GM12878 (cell line): Measurements from ENCODE around the gene BCORL1. TPM values are rescaled to one million over a fixed set of nuclear protein-coding genes. Genes with fewer than 3 reads are reported as not detected.

Source experiments
- ATAC-seq: fragments of 200-7000 bp; cut with Tn5 transposase; 3 replicates; pipeline ENCODE4 v1.9.1; 2020; ENCODE audit warnings: mild to moderate bottlenecking, moderate library complexity
- BruUV-seq: library from RNA; stranded (reverse); fragments of 400-500 nt; replicated peaks from 2 replicates; lab custom pipeline; 2021; lab: Mats Ljungman, UMichigan
- CTCF ChIA-PET: fragments of 300-600 bp; sonication (Branson Sonifier 250); formaldehyde crosslinking; extraction: SDS; loops from one replicate; lab custom pipeline; 2021; ENCODE audit warnings: inconsistent platforms; lab: Yijun Ruan, JAX
- POLR2A ChIA-PET: fragments of 350-600 bp; formaldehyde crosslinking; extraction: SDS; loops from one replicate; lab custom pipeline; 2021; ENCODE audit warnings: inconsistent platforms; lab: Charles Lee
- RAD21 ChIA-PET: fragments of 300-600 bp; sonication (Branson Sonifier 250); formaldehyde crosslinking; loops from one replicate; lab custom pipeline; 2023; ENCODE audit warnings: antibody characterized with exemption; ENCODE audit not compliant: unreplicated experiment; lab: Charles Lee
- SMC1A ChIA-PET: fragments of 300-600 bp; sonication (Branson Sonifier 250); formaldehyde crosslinking; loops from one replicate; lab custom pipeline; 2023; ENCODE audit not compliant: unreplicated experiment, uncharacterized antibody; lab: Charles Lee
- DNase-seq: peaks from one replicate; pipeline ENCODE4 v3.0.0-alpha.2; 2011; ENCODE audit warnings: low read depth, low spot score
- FAIRE-seq: peaks from 3 replicates; lab custom pipeline; 2011; peaks lifted over from hg19 to GRCh38; lab: Jason Lieb, UNC
- H2AFZ ChIP-seq: 2 replicates; pipeline ENCODE4 v1.6.0; 2011; ENCODE audit warnings: low read depth, low read length, control low read depth; ENCODE audit not compliant: control insufficient read depth
- H3K27ac ChIP-seq: 2 replicates; pipeline ENCODE4 v1.5.1; 2011; ENCODE audit warnings: control low read depth; ENCODE audit not compliant: control insufficient read depth, insufficient read depth
- H3K27me3 ChIP-seq, 2 experiments: replicated peaks in 1 of 2; 2 replicates each; pipeline versions ENCODE4 v1.6.0 to v1.6.1; 2011; ENCODE audit warnings: low read length in 1 of 2; ENCODE audit not compliant: control insufficient read depth in 2 of 2, insufficient read depth in 2 of 2
- H3K36me3 ChIP-seq, 2 experiments: 2 replicates each; pipeline ENCODE4 v1.5.1; 2011; ENCODE audit warnings: low read length in 1 of 2; ENCODE audit not compliant: control insufficient read depth in 2 of 2, insufficient read depth in 2 of 2
- H3K4me1 ChIP-seq: 2 replicates; pipeline ENCODE4 v1.6.1; 2011; ENCODE audit warnings: mild to moderate bottlenecking, low read length, moderate library complexity, mixed read lengths; ENCODE audit not compliant: control insufficient read depth, insufficient read depth
- H3K4me2 ChIP-seq: 2 replicates; pipeline ENCODE4 v1.6.0; 2011; ENCODE audit warnings: control low read depth; ENCODE audit not compliant: control insufficient read depth, insufficient read depth
- H3K4me3 ChIP-seq: fragments of 200-600 bp; sonication (generic); 2 replicates; pipeline ENCODE4 v1.5.1; 2016
- H3K79me2 ChIP-seq: 2 replicates; pipeline ENCODE4 v1.6.0; 2011; ENCODE audit warnings: low read length; ENCODE audit not compliant: control insufficient read depth, insufficient read depth
- H3K9ac ChIP-seq: 2 replicates; pipeline ENCODE4 v1.8.0; 2011; ENCODE audit warnings: low read length, control low read depth, mixed read lengths; ENCODE audit not compliant: control insufficient read depth, insufficient read depth
- H3K9me3 ChIP-seq: replicated peaks from 3 replicates; pipeline ENCODE4 v1.5.1; 2011; ENCODE audit warnings: mild to moderate bottlenecking, low read length; ENCODE audit not compliant: control insufficient read depth, insufficient read depth
- H4K20me1 ChIP-seq: 2 replicates; pipeline ENCODE4 v1.6.0; 2011; ENCODE audit not compliant: control insufficient read depth, insufficient read depth
- CBX5 ChIP-seq: sonication (generic); IDR thresholded peaks from 2 replicates; pipeline ENCODE4 v1.6.1; 2016; ENCODE audit warnings: low read depth, moderate library complexity, mild to moderate bottlenecking, inconsistent platforms
- CEBPB ChIP-seq, 2 experiments: fragments of 150-350 bp in 1 of 2; IDR thresholded peaks; 2 replicates each; pipeline ENCODE4 v1.6.1; 2012 to 2014; ENCODE audit warnings: low read depth in 2 of 2, low read length in 2 of 2, borderline replicate concordance in 1 of 2, inconsistent platforms in 1 of 2
- EP300 ChIP-seq, 2 experiments: fragments of 150-350 bp in 1 of 2; IDR thresholded peaks; 2 replicates each; pipeline ENCODE4 v1.6.1; 2011 to 2012; ENCODE audit warnings: low read depth in 2 of 2, low read length in 2 of 2, borderline replicate concordance in 1 of 2, improper control_type of control experiment in 1 of 2, inconsistent platforms in 1 of 2; ENCODE audit not compliant: control insufficient read depth in 1 of 2
- EZH2 ChIP-seq: IDR thresholded peaks from 2 replicates; pipeline ENCODE4 v1.6.1; 2012; ENCODE audit warnings: low read depth, mild to moderate bottlenecking, control low read depth, inconsistent platforms, low read length, borderline replicate concordance; ENCODE audit not compliant: control insufficient read depth
- FOS ChIP-seq: IDR thresholded peaks from 3 replicates; pipeline ENCODE4 v1.6.1; 2011; ENCODE audit warnings: borderline replicate concordance; ENCODE audit not compliant: insufficient read length; ENCODE audit errors: extremely low read depth
- HDAC6 ChIP-seq: fragments of 200-600 bp; sonication (generic); IDR thresholded peaks from one replicate; pipeline ENCODE4 v1.8.0; 2017; ENCODE audit warnings: antibody characterized with exemption; ENCODE audit not compliant: unreplicated experiment
- HDGF ChIP-seq: fragments of 450-650 bp; IDR thresholded peaks from 2 replicates; pipeline ENCODE4 v1.6.1; 2016; ENCODE audit warnings: antibody characterized with exemption
- MEF2A ChIP-seq: IDR thresholded peaks from 2 replicates; pipeline ENCODE4 v1.6.1; 2011; ENCODE audit warnings: low read depth, mild to moderate bottlenecking, low read length, moderate library complexity; ENCODE audit not compliant: insufficient read depth
- NFYB ChIP-seq: IDR thresholded peaks from 2 replicates; pipeline ENCODE4 v1.6.1; 2011; ENCODE audit warnings: low read depth, mild to moderate bottlenecking, low read length, improper control_type of control experiment, moderate library complexity; ENCODE audit not compliant: insufficient read depth
- RB1 ChIP-seq: fragments of 450-650 bp; formaldehyde crosslinking; IDR thresholded peaks from 2 replicates; pipeline ENCODE4 v1.6.1; 2017; ENCODE audit warnings: mild to moderate bottlenecking, borderline replicate concordance
- REST ChIP-seq: IDR thresholded peaks from 2 replicates; pipeline ENCODE4 v1.6.1; 2012; ENCODE audit warnings: mild to moderate bottlenecking, low read depth, low read length
- RFX5 ChIP-seq: IDR thresholded peaks from 2 replicates; pipeline ENCODE4 v1.6.1; 2011; ENCODE audit warnings: low read depth, low read length, improper control_type of control experiment
- STAT1 ChIP-seq: fragments of 450-650 bp; conservative IDR thresholded peaks from 2 replicates; pipeline ENCODE4 v1.6.1; 2014; ENCODE audit warnings: antibody characterized with exemption, mild to moderate bottlenecking
- SUPT20H ChIP-seq: IDR thresholded peaks from 2 replicates; pipeline ENCODE4 v1.6.1; 2011; ENCODE audit warnings: low read depth, mild to moderate bottlenecking, low read length, moderate library complexity, borderline replicate concordance; ENCODE audit not compliant: control insufficient read depth
- TBL1XR1 ChIP-seq: IDR thresholded peaks from 2 replicates; pipeline ENCODE4 v1.6.1; 2012; ENCODE audit warnings: low read depth, low read length, improper control_type of control experiment
- USF1 ChIP-seq: IDR thresholded peaks from 2 replicates; pipeline ENCODE4 v1.6.1; 2011; ENCODE audit warnings: borderline replicate concordance, low read depth, mild to moderate bottlenecking, moderate library complexity, mixed read lengths, low read length; ENCODE audit not compliant: insufficient read depth; ENCODE audit errors: extremely low read length
- USF2 ChIP-seq: IDR thresholded peaks from 2 replicates; pipeline ENCODE4 v1.6.1; 2011; ENCODE audit warnings: low read depth, low read length, improper control_type of control experiment, borderline replicate concordance
- ZNF274 ChIP-seq: IDR thresholded peaks from one replicate; pipeline ENCODE4 v1.8.0; 2011; ENCODE audit not compliant: insufficient read length, insufficient read depth
- WGBS: methylation state at CpG from one replicate; pipeline ENCODE4 v1.1.6; 2016; ENCODE audit warnings: low lambda C conversion rate; ENCODE audit not compliant: insufficient replicate concordance, insufficient coverage; ENCODE audit errors: missing lambda C conversion rate; 5-methylcytosine and 5-hydroxymethylcytosine counted together
- in situ Hi-C: fragments of 300-500 bp; cut with MboI; formaldehyde crosslinking; loops from 9 replicates; pipeline ENCODE4 v1.14.3; 2018; ENCODE audit warnings: mixed read lengths
- intact Hi-C: fragments of 100-400 bp; cut with micrococcal nuclease; formaldehyde crosslinking; loops from one replicate; pipeline ENCODE4 v1.14.2; 2022; ENCODE audit not compliant: unreplicated experiment
- polyA plus RNA-seq, 11 experiments: library from polyadenylated mRNA; depleted of rRNA in 4 of 11; unstranded in 6 of 11; stranded (reverse) in 5 of 11; fragments of >200 nt; fragmentation: Nextera tagmentation in 4 of 11; fragmentation: Illumina TruSeq in 1 of 11; extraction: Ambion mirVana in 4 of 11; extraction: Trizol in 1 of 11; gene quantifications; 1 replicate in 1 of 11; 2 replicates in 10 of 11; pipeline versions ENCODE4 v1.2.1 to v1.2.3, GENCODE V29; 2011 to 2016; ENCODE audit warnings: inconsistent platforms in 2 of 11, missing spikeins in 2 of 11, low read depth in 1 of 11
- total RNA-seq, 4 experiments: library from RNA; depleted of rRNA in 3 of 4; stranded (reverse); fragments of >200 nt in 3 of 4; fragmentation: Illumina TruSeq in 1 of 4; extraction: Trizol in 1 of 4; gene quantifications; 2 replicates each; pipeline versions ENCODE4 v1.2.1 to v1.2.3, GENCODE V29; 2013 to 2021

BCORL1 gene
- total and polyA plus RNA-seq, 10 of the 15 experiments (the other 5 are each of a cell fraction or from before 2014, with no cell fraction given): 0.16 to 7.2 (median 0.94) TPM

- WGBS: 74% methylated on average over 5 of the region's 5 CpGs
- Histone ChIP-seq H3K27me3 (no peaks in the 10 kb centered on the region), H3K9ac (no peak overlapping the region), H3K4me2 (no peak overlapping the region), H3K9me3 (no peaks in the 10 kb centered on the region), H2AFZ (no peak overlapping the region), H3K79me2 (no peaks in the 10 kb centered on the region), H3K36me3 (no peaks in the 10 kb centered on the region), H3K27ac (no peak overlapping the region), H4K20me1 (no peaks in the 10 kb centered on the region), H3K4me1 (no peaks in the 10 kb centered on the region), H3K4me3 (no peak overlapping the region)
- POLR2A ChIA-PET: no interaction called here
- BruUV-seq: no TSS peak
- no peak for ATAC-seq
- TF ChIP-seq CBX5 (no peak), STAT1 (no peak), RFX5 (no peak), RB1 (no peak), EP300 (IDR thresholded peaks at IDR 0.05; ENCODE audit: borderline replicate concordance in 1 of 2, control insufficient read depth in 1 of 2, low read depth in 2 of 2, low read length in 2 of 2) (no peak), HDAC6 (no peak), MEF2A (no peak), EZH2 (no peak), NFYB (no peak), REST (no peak), TBL1XR1 (no peak), CEBPB (IDR thresholded peaks at IDR 0.05; ENCODE audit: borderline replicate concordance in 1 of 2, low read depth in 2 of 2, low read length in 2 of 2) (no peak), USF2 (no peak), FOS (no peak), USF1 (no peak), SUPT20H (no peak), HDGF (no peak), ZNF274 (no peak)
- FAIRE-seq: no peak
- SMC1A ChIA-PET: no interaction called here
- in situ Hi-C loops (no loop called here), intact Hi-C loops (no loop called here)
- RAD21 ChIA-PET: no interaction called here
- DNase-seq: no peak
- CTCF ChIA-PET: no interaction called here
Observed at GRCh38 chrX:129997086-129997485, 14.7 kb downstream of the BCORL1 start.
